Thyroid gland (tissue), 4 donors: Measurements from ENCODE around the gene COX19. TPM values are rescaled to one million over a fixed set of nuclear protein-coding genes. Genes with fewer than 3 reads are reported as not detected.
"Not testable (repeated sequence)": the region's sequence is repeated elsewhere in the genome, so short reads cannot be mapped to it uniquely, and the experiment has no call there.

ENCODE experiments used
- DNase-seq, 2 donors: peaks; one replicate each; pipeline ENCODE4 v3.0.0-alpha.2; 2019
- H3K27ac ChIP-seq, 3 donors: fragments of 200-600 bp; sonication (generic); 1 replicate in 2 of 3; 2 replicates in 1 of 3; pipeline ENCODE4 v1.5.1; 2016 to 2019; ENCODE audit warnings: mild to moderate bottlenecking in 1 of 3, moderate library complexity in 1 of 3
- H3K27me3 ChIP-seq: fragments of 200-600 bp; sonication (generic); one replicate; pipeline ENCODE4 v1.5.1; 2019
- H3K36me3 ChIP-seq, 2 donors: fragments of 200-600 bp; sonication (generic); one replicate each; pipeline ENCODE4 v1.5.1; 2016 to 2019
- H3K4me1 ChIP-seq, 2 donors: fragments of 200-600 bp; sonication (generic); one replicate each; pipeline ENCODE4 v1.5.1; 2017 to 2019
- H3K4me3 ChIP-seq, 3 donors: fragments of 200-600 bp; sonication (generic); replicated peaks in 1 of 3; 1 replicate in 2 of 3; 2 replicates in 1 of 3; pipeline ENCODE4 v1.5.1; 2016; ENCODE audit warnings: mild to moderate bottlenecking in 1 of 3
- H3K9me3 ChIP-seq: fragments of 200-600 bp; sonication (generic); one replicate; pipeline ENCODE4 v1.5.1; 2017
- CTCF ChIP-seq, 6 experiments: fragments of 200-600 bp in 3 of 6; fragments of 450-650 bp in 3 of 6; sonication (generic) in 3 of 6; IDR thresholded peaks; one replicate each; pipeline ENCODE4 v1.5.1; 2016 to 2019; ENCODE audit warnings: antibody characterized with exemption in 6 of 6, mild to moderate bottlenecking in 2 of 6, inconsistent platforms in 1 of 6, moderate library complexity in 1 of 6
- POLR2A ChIP-seq, 2 donors: fragments of 450-650 bp; IDR thresholded peaks; one replicate each; pipeline ENCODE4 v1.6.1; 2017; ENCODE audit warnings: antibody characterized with exemption in 2 of 2, mild to moderate bottlenecking in 2 of 2, moderate library complexity in 1 of 2
- WGBS, 2 donors: methylation state at CpG; one replicate each; pipeline ENCODE4 v1.1.5; 2017; 5-methylcytosine and 5-hydroxymethylcytosine counted together
- intact Hi-C: fragments of 100-400 bp; cut with DNase I; formaldehyde crosslinking; loops from one replicate; pipeline ENCODE4 v1.15.1; 2023
- total RNA-seq, 4 donors: library from RNA; depleted of rRNA; stranded (reverse); fragments of >200 nt; gene quantifications; one replicate each; pipeline ENCODE4 v1.2.3, GENCODE V29; 2016

The COX19 gene
- total RNA-seq, 4 donors from 2014 or later = 8.2 to 28.2 (median 17.8) TPM

GRCh38 chr7:1004018-1004852 lies 28.9 kb upstream of the COX19 start:
- no peaks in the 10 kb centered on the region for H3K4me1 ChIP-seq
- peaks cover 4 to 7% of the 10 kb centered on the region in 2 donors for H3K36me3 ChIP-seq
- H3K27me3 ChIP-seq = no peaks in the 10 kb centered on the region
- H3K4me3 ChIP-seq = no peak overlapping the region
- WGBS, 2 donors = 79 to 89% methylated on average over 24 to 29 of the region's 32 CpGs
- TF ChIP-seq POLR2A (IDR thresholded peaks at IDR 0.05) = no peak
- TF ChIP-seq CTCF (IDR thresholded peaks at IDR 0.05) = no peak
- H3K9me3 ChIP-seq = no peaks in the 10 kb centered on the region
- H3K27ac ChIP-seq = no peak overlapping the region
- intact Hi-C loops = no loop called here
- no peak for DNase-seq

- intact Hi-C loops, DNase-seq: not testable (repeated sequence)
These were observed 27.1 kb upstream of the COX19 start for GRCh38 chr7:1002445-1002844.

GRCh38 chr7:1002026-1002425 lies 26.7 kb upstream of the COX19 start:
- H3K27ac ChIP-seq, H3K36me3 ChIP-seq, H3K27me3 ChIP-seq, intact Hi-C loops, H3K4me3 ChIP-seq, DNase-seq, H3K9me3 ChIP-seq, H3K4me1 ChIP-seq: not testable (repeated sequence)
- WGBS, 2 donors = 72 to 100% methylated on average over 3 to 4 of the region's 4 CpGs

More at GRCh38 chr7:1002445-1002844, 27.1 kb upstream of the COX19 start:
- not testable (repeated sequence) for H3K36me3 ChIP-seq, H3K4me3 ChIP-seq, H3K27ac ChIP-seq, H3K4me1 ChIP-seq, H3K9me3 ChIP-seq, H3K27me3 ChIP-seq
- WGBS, 2 donors = 60 to 75% methylated on average over 2 to 5 of the region's 7 CpGs

GRCh38 chr7:1001069-1001770 lies 25.9 kb upstream of the COX19 start:
- intact Hi-C loops, H3K4me3 ChIP-seq, H3K9me3 ChIP-seq, DNase-seq, H3K36me3 ChIP-seq, H3K27me3 ChIP-seq, H3K27ac ChIP-seq, H3K4me1 ChIP-seq: not testable (repeated sequence)
- 90 to 91% methylated on average over 4 to 9 of the region's 14 CpGs for whole genome bisulfite sequencing, 2 donors

GRCh38 chr7:999941-1000935 lies 24.9 kb upstream of the COX19 start:
- Histone ChIP-seq H3K4me1 (no peaks in the 10 kb centered on the region), H3K27ac (no peak overlapping the region), H3K36me3 (no peaks in the 10 kb centered on the region), H3K9me3 (no peaks in the 10 kb centered on the region), H3K4me3 (no peak overlapping the region), H3K27me3 (no peaks in the 10 kb centered on the region)
- no peak for TF ChIP-seq POLR2A (IDR thresholded peaks at IDR 0.05)
- no peak for TF ChIP-seq CTCF (IDR thresholded peaks at IDR 0.05)
- intact Hi-C loops = no loop called here
- 87 to 91% methylated on average over 33 to 44 of the region's 52 CpGs for WGBS, 2 donors
- no peak for DNase-seq

GRCh38 chr7:999149-999879 lies 24.0 kb upstream of the COX19 start:
- 89 to 90% methylated on average over 27 to 28 of the region's 28 CpGs for WGBS, 2 donors
- TF ChIP-seq POLR2A (IDR thresholded peaks at IDR 0.05) (no peak), CTCF (IDR thresholded peaks at IDR 0.05) (no peak)
- no peak for DNase-seq
- H3K4me3 ChIP-seq = no peak overlapping the region
- no peaks in the 10 kb centered on the region for H3K36me3 ChIP-seq
- no peaks in the 10 kb centered on the region for H3K4me1 ChIP-seq
- H3K27ac ChIP-seq = no peak overlapping the region
- H3K27me3 ChIP-seq = no peaks in the 10 kb centered on the region
- intact Hi-C loops = no loop called here
- no peaks in the 10 kb centered on the region for H3K9me3 ChIP-seq
